Measurements from ENCODE around the gene RAET1L.

- no peak for TF ChIP-seq CTCF (IDR thresholded peaks at IDR 0.05)
- TF ChIP-seq ZFX (IDR thresholded peaks at IDR 0.05; ENCODE audit: borderline replicate concordance) = no peak
These were observed 38.3 kb upstream of the RAET1L start for GRCh38 chr6:150063640-150064039.
